Gastrocnemius medialis (tissue), 4 donors: Measurements from ENCODE around the gene THADA. TPM values are rescaled to one million over a fixed set of nuclear protein-coding genes. Genes with fewer than 3 reads are reported as not detected.

ENCODE experiments used
- ATAC-seq, 2 donors: fragments of 150-250 bp; one replicate each; pipeline ENCODE4 v1.9.1; 2016
- DNase-seq, 2 donors: peaks; one replicate each; pipeline ENCODE4 v3.0.0-alpha.2; 2019
- H3K27ac ChIP-seq, 4 donors: fragments of 200-600 bp; sonication (generic); 1 replicate in 1 of 4; 2 replicates in 3 of 4; pipeline ENCODE4 v1.5.1; 2016 to 2018; ENCODE audit warnings: mild to moderate bottlenecking in 2 of 4, moderate library complexity in 1 of 4
- H3K27me3 ChIP-seq, 3 donors: fragments of 200-600 bp; sonication (generic) in 2 of 3; 1 replicate in 1 of 3; 2 replicates in 2 of 3; pipeline versions ENCODE4 v1.5.1 to v1.6.0; 2016 to 2019; ENCODE audit warnings: mild to moderate bottlenecking in 1 of 3, moderate library complexity in 1 of 3
- H3K36me3 ChIP-seq, 2 donors: fragments of 200-600 bp; sonication (generic) in 1 of 2; one replicate each; pipeline ENCODE4 v1.5.1; 2017 to 2018
- H3K4me1 ChIP-seq, 2 donors: fragments of 200-600 bp; sonication (generic) in 1 of 2; one replicate each; pipeline ENCODE4 v1.5.1; 2016 to 2017; ENCODE audit warnings: mild to moderate bottlenecking in 2 of 2
- H3K4me3 ChIP-seq, 4 donors: fragments of 200-600 bp; sonication (generic) in 3 of 4; 1 replicate in 1 of 4; 2 replicates in 3 of 4; pipeline ENCODE4 v1.5.1; 2016 to 2019; ENCODE audit warnings: mild to moderate bottlenecking in 2 of 4
- H3K9me3 ChIP-seq, 3 donors: fragments of 200-600 bp; sonication (generic) in 2 of 3; 1 replicate in 1 of 3; 2 replicates in 2 of 3; pipeline ENCODE4 v1.5.1; 2016 to 2019
- POLR2A ChIP-seq, 2 donors: fragments of 450-650 bp; IDR thresholded peaks; one replicate each; pipeline ENCODE4 v1.6.1; 2017; ENCODE audit warnings: antibody characterized with exemption in 2 of 2, mild to moderate bottlenecking in 2 of 2, moderate library complexity in 2 of 2
- in situ Hi-C, 4 donors: fragments of 200-750 bp; cut with MboI; loops; one replicate each; pipeline versions ENCODE4 v1.15.0 to v1.8.0; 2017; ENCODE audit warnings: low sequenced_read_pairs in 4 of 4
- intact Hi-C: fragments of 100-400 bp; cut with DNase I; formaldehyde crosslinking; loops from one replicate; pipeline ENCODE4 v1.15.1; 2023; ENCODE audit warnings: low total_unique reads
- total RNA-seq, 4 donors: library from RNA; depleted of rRNA; stranded (reverse); fragments of >200 nt; gene quantifications; one replicate each; pipeline versions ENCODE4 v1.1.0 to v1.2.3, GENCODE V29; 2016
- TF ChIP-seq, protein P1 (sequence below), 5 experiments: fragments of 450-650 bp in 3 of 5; fragments of 200-600 bp in 2 of 5; sonication (generic) in 2 of 5; IDR thresholded peaks in 4 of 5; conservative IDR thresholded peaks in 1 of 5; 1 replicate in 4 of 5; 2 replicates in 1 of 5; pipeline ENCODE4 v1.5.1; 2016 to 2019; ENCODE audit warnings: antibody characterized with exemption in 5 of 5, mild to moderate bottlenecking in 3 of 5, moderate library complexity in 3 of 5

THADA gene
- total RNA-seq, 4 donors from 2014 or later = 13.6 to 19.0 (median 16.2) TPM

DNA sequence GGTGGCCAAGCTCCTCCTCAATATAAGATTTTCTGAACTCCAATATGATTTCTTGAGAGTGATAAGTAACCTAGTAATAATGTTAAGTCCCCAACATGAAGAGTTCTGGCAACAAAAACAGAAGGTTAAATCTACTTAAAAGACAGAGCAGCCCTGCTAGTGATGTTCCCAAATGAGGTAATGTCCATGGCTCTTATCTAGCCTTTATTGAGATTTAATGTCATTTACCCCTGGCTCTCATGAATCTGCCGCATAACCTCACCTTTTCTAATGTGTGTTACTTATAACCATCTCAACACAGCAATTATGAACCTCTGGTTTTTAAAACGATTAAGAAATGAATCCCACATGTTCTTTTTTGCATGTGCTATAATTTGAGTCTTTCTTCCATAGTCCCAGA, 201.9 kb downstream of the THADA start:
- ATAC-seq (no peak), DNase-seq (no peak)
- no peak overlapping the region for H3K4me3 ChIP-seq
- intact Hi-C loops (loop anchor here (5.0 kb wide), 2 partner anchors 42 to 127 kb away; no protein-coding TSS in a partner anchor), in situ Hi-C loops (no loop called here)
- TF ChIP-seq, protein P1, sequence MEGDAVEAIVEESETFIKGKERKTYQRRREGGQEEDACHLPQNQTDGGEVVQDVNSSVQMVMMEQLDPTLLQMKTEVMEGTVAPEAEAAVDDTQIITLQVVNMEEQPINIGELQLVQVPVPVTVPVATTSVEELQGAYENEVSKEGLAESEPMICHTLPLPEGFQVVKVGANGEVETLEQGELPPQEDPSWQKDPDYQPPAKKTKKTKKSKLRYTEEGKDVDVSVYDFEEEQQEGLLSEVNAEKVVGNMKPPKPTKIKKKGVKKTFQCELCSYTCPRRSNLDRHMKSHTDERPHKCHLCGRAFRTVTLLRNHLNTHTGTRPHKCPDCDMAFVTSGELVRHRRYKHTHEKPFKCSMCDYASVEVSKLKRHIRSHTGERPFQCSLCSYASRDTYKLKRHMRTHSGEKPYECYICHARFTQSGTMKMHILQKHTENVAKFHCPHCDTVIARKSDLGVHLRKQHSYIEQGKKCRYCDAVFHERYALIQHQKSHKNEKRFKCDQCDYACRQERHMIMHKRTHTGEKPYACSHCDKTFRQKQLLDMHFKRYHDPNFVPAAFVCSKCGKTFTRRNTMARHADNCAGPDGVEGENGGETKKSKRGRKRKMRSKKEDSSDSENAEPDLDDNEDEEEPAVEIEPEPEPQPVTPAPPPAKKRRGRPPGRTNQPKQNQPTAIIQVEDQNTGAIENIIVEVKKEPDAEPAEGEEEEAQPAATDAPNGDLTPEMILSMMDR (IDR thresholded peaks at IDR 0.05 in 4 of 5, conservative IDR thresholded peaks at IDR 0.05 in 1 of 5) = no peak
- no peak for TF ChIP-seq POLR2A (IDR thresholded peaks at IDR 0.05)
- no peak overlapping the region for H3K27ac ChIP-seq
- H3K9me3 ChIP-seq = no peaks in the 10 kb centered on the region
- H3K27me3 ChIP-seq = no peaks in the 10 kb centered on the region
- H3K36me3 ChIP-seq = no peaks in the 10 kb centered on the region
- peaks cover 8 to 19% of the 10 kb centered on the region in 2 donors for H3K4me1 ChIP-seq

DNA sequence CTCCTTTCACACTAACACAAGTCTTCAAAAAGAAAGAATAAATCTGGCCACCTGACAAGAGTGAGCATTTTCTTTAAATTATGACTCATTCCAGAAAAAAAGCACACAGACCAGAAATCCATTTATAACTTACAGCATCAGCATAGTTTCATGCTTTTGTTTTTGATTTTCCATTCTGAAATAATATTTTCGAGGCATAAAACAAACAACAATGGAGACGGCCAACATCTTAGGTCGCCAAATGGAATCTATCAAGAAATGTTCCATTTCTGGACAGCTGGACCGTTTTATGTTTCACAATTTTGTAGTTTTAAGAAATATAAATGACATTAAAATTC, 204.0 kb downstream of the THADA start:
- Histone ChIP-seq H3K4me3 (no peak overlapping the region), H3K27me3 (no peaks in the 10 kb centered on the region), H3K9me3 (no peaks in the 10 kb centered on the region), H3K4me1 (peaks cover 26 to 29% of the 10 kb centered on the region in 2 donors), H3K36me3 (no peaks in the 10 kb centered on the region), H3K27ac (peak overlapping the region; percentile 2 to 26 (median 15))
- DNase-seq (no peak), ATAC-seq (peak in 1 of 2 donors; percentile 37)
- intact Hi-C loops (loop anchor here (5.0 kb wide), 2 partner anchors 40 to 125 kb away; no protein-coding TSS in a partner anchor), in situ Hi-C loops (no loop called here)
- no peak for TF ChIP-seq POLR2A (IDR thresholded peaks at IDR 0.05)
- TF ChIP-seq, protein P1 (IDR thresholded peaks at IDR 0.05 in 4 of 5, conservative IDR thresholded peaks at IDR 0.05 in 1 of 5) = no peak

DNA sequence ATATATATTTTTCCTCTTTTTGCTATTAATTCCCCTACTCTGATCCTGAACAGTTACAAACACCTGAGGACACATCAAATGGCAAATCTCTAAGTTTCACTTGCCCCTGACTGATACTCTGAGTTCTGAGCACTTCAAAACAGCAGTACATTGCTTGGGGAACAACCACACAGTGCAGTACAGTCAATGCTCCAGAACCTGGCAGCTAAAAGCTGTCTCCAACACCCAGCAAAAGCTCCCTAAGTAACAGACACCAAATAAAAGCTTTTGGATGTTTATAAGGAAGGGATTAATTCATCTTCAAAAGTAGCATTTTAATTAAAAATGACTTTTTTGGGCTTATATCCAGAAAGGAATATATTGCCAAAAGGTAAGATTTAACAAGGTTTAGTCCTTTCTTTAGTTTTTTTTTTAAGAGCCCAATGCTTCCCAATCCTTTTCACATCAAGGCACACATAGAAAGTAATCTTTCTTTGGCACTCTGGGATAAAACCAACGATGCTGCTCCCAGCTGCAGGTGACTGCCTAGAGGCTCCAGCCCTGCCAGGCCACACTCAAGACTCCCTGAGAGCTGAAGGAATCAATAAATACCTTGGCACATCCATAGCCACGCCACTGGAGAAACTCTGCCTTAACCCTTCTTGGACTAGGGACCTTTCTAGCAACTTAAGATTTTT, 204.5 kb downstream of the THADA start:
- TF ChIP-seq, protein P1 (IDR thresholded peaks at IDR 0.05 in 4 of 5, conservative IDR thresholded peaks at IDR 0.05 in 1 of 5) = no peak
- no peak for TF ChIP-seq POLR2A (IDR thresholded peaks at IDR 0.05)
- Histone ChIP-seq H3K27me3 (no peaks in the 10 kb centered on the region), H3K27ac (peak overlapping the region; percentile 2 to 26 (median 15)), H3K36me3 (no peaks in the 10 kb centered on the region), H3K4me1 (peaks cover 26 to 29% of the 10 kb centered on the region in 2 donors), H3K4me3 (no peak overlapping the region), H3K9me3 (no peaks in the 10 kb centered on the region)
- intact Hi-C loops (loop anchor here (5.0 kb wide), 2 partner anchors 39 to 124 kb away; no protein-coding TSS in a partner anchor), in situ Hi-C loops (no loop called here)
- ATAC-seq (no peak), DNase-seq (no peak)

DNA sequence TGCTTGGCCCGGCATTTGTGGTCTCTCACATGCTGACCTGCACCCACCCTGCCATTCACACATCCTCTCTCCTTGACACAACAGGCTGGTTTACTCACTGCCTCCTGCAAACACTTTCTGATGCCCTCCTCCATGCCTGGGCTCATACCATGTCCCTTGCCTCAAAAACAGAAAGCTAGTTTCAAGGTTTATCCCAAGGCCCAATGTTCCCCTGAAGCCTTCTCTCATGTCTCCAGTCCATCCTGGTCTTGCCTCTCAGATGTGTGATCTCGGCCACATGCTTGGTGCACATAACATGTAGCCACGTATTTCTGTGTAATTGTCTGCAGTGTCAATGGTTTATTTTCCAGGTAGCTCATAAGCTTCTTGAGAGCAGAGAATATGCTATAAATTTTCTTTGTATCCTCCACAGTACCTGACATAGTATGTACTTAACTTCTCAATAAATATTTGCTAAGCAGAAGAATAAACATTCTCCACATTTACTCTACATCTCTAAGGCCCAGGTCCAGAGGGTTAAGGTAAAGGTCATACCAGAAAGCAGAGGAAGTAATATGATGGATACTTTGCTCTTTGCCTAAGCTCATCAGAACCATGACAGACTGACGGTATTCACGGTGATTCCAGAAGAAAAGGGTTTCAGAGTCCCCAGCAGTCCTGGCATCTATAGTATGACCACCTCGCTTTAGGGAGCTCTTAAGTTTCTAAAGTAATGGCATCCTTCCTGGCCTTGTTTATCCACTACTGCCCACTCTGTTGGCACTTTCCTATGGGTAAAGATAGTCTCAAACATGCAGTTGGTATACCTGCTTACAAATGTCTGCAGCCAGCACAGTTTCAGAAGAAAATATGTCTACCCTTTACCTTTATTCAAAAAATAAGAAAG, 206.0 kb downstream of the THADA start:
- Histone ChIP-seq H3K4me1 (peaks cover 26 to 29% of the 10 kb centered on the region in 2 donors), H3K36me3 (no peaks in the 10 kb centered on the region), H3K9me3 (no peaks in the 10 kb centered on the region), H3K27ac (no peak overlapping the region), H3K4me3 (no peak overlapping the region), H3K27me3 (no peaks in the 10 kb centered on the region)
- DNase-seq = no peak
- intact Hi-C loops (loop anchor here (5.0 kb wide), 2 partner anchors 38 to 123 kb away; no protein-coding TSS in a partner anchor), in situ Hi-C loops (no loop called here)
- ATAC-seq = no peak
- no peak for TF ChIP-seq POLR2A (IDR thresholded peaks at IDR 0.05)
- TF ChIP-seq, protein P1 (IDR thresholded peaks at IDR 0.05 in 4 of 5, conservative IDR thresholded peaks at IDR 0.05 in 1 of 5) = no peak
